GM21529 (cell line): ENCODE results near the gene GPBP1.
A peak's percentile ranks its signal among the peaks of the same experiment; 100 is the strongest.
"Not testable (repeated sequence)": the region's sequence is repeated elsewhere in the genome, so short reads cannot be mapped to it uniquely, and the experiment has no call there.

Experiments used
- ATAC-seq: cut with Tn5 transposase; IDR thresholded peaks from one replicate; pipeline ENCODE4 v1.9.1; 2021; ENCODE audit not compliant: unreplicated experiment

Gene GPBP1

DNA sequence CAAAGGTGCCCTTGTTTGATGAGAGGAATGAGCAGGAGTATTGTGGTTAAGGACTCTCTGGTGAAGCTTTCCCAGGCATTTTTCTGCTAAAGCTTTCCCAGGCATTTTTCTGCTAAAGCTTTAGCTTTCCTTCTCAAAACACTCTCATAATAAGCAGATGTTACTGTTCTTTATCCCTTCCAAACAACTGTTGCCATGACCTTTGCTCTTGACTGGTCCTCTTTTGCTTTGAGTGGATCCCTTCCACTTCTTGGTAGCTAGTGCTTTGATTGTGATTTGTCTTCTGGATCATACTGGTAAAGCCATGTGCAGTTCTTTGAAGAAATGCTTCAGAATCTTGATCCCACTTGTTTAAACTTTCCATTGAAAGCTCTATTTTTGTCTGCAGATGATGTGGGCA lies 85.8 kb downstream of the GPBP1 start:
- no peak for ATAC-seq

DNA sequence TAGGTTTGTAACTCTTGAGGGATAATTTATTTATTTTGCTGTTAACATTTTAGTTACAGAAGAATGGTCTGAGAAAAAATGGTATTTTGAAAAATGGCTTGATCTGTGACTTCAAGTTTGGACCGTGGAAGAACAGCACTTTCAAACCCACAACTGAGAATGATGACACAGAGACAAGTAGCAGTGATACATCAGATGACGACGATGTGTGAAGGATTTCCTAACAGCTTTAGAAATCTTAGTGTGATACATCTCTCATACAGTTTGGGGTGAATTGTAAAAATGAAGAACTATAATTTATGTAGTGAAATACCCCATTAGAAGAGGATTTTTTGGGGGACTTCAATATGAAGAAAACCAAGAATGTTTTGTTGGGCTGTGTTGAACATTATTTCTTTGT lies 88.7 kb downstream of the GPBP1 start:
- no peak for ATAC-seq

DNA sequence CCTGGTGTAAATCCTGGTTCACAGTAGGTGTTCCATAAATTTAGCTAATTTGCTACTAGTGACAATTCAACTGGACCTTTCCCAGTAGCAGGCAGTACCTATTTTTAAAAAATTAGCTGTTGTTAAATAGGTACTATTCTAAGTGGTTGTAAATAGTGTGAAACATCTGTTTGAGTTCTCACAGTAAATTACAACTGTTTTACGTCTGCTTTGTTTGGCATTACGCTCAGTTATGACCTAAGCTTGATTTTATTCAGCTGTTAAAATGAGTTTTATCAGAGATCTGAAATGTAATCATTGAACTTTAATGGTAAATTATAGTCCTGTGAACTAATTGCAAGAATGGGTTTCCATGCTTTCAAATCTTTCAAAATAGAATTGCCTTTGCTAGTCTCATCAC lies 93.9 kb downstream of the GPBP1 start:
- no peak for ATAC-seq

DNA sequence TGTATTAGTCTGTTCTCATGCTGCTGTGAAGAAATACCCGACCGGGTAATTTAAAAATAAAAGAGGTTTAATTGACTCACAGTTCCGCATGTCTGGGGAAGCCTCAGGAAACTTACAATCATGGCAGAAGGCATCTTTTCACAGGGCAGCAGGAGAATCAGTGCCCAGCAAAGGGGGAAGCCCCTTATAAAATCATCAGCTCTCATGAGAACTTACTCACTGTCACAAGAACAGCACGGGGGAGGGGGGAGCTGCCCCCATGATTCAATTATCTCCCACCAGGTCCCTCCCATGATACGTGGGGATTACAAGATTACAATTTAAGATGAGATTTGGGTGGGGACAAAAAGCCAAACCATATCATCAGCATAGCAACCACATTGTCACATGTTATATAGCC lies 102.5 kb downstream of the GPBP1 start:
- no peak for ATAC-seq

DNA sequence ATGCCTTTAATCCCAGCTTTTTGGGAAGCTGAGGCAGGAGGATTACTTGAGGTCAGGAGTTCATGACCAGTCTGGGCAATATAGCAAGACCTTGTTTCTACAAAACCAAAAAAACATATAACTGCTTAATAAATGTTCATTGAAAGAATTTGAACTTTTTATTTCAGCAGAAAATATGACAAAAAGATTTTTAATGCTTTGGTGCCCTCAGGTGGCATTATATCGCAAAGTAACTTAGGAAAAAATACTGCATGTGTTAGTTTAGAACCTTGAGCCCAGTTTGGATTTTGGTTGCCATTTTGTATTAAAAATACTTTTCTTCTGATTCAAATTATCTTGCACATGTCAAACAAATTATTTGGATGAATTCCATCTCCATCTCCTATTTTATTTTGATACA lies 103.2 kb downstream of the GPBP1 start:
- no peak for ATAC-seq

DNA sequence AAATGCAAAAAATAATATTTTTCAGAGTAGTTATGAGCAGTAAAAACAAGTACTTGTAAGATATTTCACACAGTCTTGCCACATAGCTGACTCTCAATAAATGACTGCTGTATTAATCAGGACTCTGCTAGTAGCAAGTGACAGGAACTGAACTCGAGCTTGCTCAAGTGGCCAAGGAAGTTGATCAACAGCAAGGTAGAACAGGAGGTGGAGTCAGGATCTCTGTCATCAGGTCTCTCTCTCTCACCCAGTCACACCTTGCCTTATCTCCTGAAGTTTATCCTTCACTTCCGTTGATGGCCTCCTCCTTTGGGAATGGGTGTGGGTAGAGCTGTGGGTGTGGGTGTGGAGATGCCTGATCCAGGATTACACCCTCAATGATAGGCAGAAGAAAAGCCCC lies 107.0 kb downstream of the GPBP1 start:
- ATAC-seq, result no peak

DNA sequence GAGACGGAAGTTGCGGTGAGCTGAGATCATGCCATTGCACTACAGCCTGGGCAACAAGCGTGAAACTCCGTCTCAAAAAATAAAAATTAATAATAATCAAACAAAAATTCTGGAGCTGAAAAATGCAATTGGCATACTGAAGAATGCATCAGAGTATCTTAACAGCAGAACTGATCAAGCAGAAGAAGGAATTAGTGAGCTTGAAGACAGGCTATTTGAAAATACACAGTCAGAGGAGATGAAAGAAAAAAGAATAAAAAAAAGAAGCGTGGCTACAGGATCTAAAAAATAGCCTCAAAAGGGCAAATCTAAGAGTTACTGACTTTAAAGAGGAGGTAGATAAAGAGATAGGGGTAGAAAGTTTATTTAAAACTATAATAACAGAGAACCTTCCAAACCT lies 111.2 kb downstream of the GPBP1 start:
- ATAC-seq, result not testable (repeated sequence)

DNA sequence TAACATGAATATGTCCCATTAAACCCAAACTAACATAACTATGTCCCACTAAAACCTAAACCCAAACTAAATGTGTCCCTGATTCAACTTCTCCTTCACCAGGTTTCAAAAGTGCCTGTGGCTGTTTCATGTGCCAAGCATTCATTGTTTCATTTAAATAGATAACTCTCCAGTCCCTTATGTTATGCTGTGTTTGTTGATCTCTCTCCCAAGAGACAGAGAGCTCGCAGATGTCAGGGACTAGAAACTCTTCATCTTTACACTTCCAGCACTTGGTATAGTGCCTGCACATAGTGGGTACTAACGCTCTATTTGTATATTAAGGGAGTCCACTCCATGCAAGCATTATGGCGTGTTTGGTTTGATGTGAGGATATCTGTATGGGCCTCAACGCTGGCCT lies 118.0 kb downstream of the GPBP1 start:
- ATAC-seq, result no peak

DNA sequence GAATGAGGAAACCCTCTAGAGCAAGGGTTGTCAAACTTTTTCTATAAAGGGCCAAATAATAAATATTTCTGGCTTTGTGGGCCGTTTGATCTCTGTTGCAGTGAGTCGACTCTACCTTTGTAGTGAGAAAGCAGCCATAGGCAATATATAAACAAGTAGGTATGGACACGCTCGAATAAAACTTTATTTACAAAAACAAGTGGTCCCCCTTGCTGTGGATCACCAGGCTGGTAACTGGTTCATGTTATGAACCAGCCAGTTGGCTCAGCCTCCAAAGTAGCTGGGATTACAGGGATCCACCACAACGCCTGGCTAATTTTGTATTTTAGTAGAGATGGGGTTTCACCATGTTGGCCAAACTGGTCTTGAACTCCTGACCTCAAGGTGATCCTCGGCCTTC lies 118.5 kb downstream of the GPBP1 start:
- ATAC-seq, result no peak

DNA sequence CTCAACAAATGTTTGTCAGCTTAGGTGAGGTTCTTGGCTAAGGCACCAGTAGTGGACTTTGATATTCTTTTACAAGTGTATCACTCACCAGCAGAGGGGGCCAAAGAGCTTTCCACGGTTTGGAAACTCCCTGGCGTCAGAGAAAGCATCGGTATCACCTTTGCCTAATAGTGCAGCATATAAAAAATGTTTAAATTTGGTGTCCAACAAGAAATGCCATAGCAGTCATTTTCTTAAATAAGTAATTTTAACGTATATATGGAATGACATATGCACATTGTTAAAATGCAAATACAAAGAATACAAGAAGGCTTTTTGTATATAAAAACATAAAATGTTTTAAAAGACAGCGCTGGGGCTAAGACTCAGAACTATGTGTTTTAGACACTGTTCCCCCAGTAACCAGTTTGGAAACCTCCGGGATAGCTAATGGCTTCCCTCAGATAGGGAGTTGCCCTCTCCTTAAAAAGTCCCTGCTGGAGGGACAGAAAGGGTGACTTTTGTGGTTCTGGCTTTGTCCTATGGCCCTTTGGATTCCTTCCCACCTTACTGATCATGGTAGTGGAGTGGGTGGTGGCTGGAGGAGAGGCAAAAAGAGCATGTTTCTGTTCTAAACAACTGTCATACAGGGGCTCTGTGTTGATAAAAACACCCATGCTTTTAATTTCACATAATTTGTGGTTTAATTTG lies 124.6 kb downstream of the GPBP1 start:
- ATAC-seq, result peak; percentile 77

DNA sequence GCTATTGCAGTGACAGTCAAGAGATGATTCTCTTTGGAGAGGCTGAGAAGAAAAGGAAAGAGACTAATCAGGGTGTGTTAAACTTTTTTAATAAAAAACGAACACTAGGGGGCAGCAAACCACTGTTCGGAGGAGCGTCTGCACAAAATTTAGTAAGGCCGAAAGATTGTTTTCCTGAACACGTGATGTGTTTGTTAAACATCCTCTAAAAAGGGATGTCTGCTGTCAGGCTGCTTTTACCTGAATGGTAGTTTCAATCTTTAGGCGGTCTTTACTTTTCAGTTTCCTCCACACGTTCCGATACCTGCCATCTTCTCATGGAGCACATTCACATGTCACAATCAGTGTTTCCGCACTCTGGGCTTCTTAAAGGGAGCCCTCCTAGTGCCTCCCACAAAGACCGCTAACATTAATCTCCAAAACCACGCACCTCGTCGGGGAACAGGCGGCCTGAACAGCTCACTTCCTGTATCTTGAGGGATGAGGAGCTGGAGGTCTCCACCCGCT lies 125.2 kb downstream of the GPBP1 start:
- ATAC-seq, result peak; percentile 40

DNA sequence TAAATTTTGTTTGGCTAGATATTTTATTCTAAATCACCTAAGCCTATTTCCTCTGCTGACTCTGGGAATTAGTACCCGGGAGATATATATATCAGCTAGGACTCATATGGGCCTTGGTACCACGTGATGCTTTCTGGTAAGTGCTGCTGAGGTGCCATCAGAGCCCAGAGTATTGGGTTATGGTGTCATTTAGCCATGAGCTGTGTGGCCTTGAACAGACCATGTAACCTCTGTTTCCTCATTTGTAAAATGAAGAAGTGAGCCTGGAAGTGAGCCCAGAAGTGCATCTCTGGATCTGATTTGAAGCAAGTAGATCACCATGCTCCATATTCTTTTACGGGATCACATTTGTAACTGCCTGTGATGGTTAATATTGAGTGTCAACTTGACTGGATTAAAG lies 126.1 kb downstream of the GPBP1 start:
- no peak for ATAC-seq

DNA sequence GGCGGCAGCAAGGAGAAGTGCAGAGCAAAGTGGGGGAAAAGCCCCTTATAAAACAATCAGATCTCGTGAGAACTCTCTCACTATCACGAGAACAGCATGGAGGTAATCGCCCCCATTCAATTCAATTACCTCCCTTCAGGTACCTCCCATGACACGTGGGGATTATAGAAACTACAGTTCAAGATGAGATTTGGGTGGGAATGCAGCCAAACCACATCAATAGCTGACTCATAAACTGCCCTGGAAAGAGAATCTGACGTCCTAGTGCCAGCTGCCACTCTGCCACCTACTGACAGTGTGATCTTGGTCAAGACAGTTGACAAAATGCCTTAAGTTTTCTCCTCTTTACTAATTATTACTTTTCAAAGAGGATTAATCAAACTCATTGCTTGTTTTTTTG lies 128.3 kb downstream of the GPBP1 start:
- ATAC-seq, result peak; percentile 44

DNA sequence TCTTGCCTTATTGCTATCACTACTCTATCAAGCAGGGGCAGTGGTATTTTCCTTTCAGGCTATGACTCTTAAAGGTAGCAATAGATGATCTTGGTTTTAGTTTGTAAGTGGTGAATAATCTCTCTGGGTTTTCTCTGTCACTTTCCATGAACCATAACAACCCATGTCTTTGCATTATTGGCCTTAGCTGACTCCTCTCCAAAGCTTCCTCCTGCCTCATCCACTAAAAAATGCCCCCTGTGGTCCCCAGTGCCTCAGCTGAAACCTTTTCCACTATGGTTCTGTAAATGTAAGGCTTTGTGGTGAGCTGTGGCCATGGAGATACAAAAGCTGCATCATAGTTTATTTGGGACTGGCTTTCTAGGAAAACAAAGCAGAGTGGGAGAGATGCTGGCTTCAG lies 128.8 kb downstream of the GPBP1 start:
- ATAC-seq, result no peak

DNA sequence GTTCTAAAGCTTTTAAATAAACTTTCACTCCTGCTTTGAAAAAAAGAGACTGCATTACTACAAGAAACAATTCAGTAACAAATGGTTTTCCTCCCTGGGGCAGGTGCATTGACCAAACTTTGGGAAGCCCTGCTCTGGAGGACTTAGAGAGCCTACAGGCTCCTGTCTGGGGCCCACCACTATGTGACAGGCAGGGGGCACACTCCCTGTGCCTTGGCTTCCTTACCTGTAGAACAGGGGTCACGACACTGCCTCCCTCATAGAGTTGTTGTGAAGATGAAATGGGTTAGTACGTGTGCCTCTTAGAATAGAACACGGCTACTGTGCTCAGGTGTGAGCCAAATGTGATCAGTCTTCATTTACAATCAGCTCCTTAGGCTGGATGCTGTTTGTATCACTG lies 130.1 kb downstream of the GPBP1 start:
- no peak for ATAC-seq

DNA sequence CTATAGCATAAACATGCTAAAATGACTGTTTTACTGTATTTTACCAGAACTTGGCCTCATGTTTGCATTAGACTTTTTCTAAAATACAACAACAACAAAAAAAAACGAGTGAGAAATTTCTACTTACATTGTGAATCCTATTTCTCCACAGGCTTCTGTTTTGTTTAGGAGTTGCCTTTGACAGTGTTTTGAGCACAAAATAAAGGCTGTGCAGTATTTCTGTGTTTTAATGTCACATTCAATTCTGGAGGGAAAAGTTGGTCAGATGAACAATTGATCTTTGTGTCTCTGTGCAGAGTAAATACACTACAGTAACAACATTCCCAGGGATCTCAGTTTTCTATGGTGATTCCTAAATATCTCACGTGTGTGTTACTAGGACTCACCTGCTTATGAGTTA lies 131.1 kb downstream of the GPBP1 start:
- no peak for ATAC-seq

DNA sequence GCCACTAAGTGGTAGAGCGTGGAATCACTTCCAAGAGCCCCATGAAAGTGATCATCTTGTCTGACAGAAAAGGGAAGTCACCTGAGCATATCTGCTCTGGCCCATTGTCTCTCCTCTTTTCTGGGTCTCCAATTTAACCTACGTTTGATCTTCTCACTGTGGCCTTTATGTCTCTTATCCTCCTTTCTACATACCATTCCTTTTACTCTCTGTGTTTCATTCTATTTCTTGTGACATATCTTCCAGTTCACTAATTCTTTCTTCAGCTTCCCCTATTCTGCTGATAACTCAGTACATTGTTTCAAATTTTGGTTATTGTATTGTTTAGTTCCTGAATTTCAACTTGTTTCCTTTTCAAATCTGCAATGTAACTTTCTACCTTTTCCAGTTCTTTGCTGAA lies 132.5 kb downstream of the GPBP1 start:
- ATAC-seq, result no peak

DNA sequence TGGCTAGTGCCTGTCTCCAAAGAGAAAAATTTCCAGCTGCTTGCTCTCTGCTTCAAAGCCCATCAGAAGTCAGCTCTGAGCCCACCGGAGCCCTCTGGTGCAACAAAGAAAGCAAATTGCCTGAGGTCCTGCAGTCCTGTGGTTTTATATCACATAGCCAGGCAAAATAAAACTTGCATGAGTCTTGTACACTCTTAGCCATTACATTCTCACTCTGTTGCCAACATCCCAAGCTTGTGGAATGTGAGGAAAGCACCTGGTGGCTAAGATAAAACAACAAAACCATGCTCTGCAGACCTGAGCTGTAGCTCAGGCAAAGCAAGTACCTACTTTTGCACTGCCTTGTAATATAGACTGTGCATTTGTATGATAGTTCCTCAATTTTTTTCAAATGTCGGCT lies 133.7 kb downstream of the GPBP1 start:
- ATAC-seq, result no peak

DNA sequence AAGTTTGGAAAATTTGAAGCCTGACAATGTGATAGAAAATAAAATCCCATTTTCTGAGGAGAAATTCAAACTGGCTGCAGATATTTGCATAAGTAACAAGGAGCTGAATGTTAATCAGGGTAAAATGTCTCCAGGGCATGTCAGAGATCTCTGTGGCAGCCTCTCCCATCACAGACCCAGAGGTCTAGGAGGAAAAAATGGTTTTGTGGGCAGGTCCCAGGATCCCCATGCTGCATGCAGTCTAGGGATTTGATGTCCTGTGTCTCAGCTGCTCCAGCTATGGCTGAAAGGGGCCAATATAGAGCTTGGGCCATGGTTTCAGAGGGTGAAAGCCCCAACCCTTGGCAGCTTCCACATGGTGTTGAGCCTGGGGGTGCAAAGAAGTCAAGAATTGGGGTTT lies 135.2 kb downstream of the GPBP1 start:
- not testable (repeated sequence) for ATAC-seq

DNA sequence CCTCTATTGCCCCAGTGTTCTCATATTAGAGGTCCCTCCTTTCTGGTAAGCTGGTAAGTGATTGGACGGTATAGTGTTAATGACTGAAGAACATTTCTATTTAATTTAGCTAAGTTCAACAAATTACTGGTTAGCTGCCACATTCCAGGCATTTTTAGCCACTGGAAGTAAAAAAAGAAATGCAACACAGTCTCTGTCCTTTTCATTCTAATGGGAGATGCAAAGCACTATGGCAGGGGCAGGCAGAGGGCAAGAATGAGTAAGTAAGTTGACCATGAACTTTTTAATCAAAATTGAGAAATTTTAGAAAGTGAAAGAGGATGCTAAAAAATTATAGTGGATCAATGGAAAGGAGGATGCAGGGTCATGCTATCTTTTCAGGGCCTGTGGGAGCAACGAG lies 137.4 kb downstream of the GPBP1 start:
- no peak for ATAC-seq

DNA sequence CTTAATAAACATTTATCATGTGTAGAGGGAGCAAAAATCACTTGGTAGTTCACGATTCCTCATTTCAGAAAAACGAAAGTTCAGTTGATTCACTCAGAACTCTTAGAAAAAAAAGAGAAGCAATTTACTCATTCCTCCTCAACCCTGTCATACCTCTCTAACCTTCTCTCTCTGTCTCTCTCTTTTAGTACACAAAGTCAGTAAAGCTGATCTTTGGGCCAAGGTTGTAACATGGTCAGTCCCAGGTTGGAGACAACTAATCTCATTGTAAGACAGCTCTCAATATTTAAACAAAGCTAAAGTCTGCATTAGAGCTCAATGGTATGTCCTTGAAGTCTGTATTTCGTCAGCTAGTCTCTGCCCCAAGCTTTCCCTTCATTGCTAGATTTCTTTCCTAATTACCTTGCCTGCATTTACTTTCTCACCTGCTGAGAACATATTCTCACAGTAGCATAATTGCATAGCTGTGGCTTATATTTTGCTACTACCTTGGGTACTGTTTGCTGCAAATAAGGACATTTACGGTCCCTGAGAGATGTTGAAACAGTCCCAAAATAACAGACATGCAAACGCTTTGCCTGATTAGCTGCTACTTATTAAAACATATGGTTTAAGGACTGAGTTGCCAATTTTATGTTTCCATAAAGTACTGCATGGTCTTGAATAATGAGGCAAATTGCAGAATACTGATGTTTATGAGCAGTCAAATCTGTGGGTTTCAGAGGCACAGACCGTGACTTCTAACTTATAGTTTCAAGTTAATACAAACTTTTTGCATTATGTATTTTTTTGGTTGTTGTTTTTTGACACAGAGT lies 138.3 kb downstream of the GPBP1 start:
- ATAC-seq, result no peak

DNA sequence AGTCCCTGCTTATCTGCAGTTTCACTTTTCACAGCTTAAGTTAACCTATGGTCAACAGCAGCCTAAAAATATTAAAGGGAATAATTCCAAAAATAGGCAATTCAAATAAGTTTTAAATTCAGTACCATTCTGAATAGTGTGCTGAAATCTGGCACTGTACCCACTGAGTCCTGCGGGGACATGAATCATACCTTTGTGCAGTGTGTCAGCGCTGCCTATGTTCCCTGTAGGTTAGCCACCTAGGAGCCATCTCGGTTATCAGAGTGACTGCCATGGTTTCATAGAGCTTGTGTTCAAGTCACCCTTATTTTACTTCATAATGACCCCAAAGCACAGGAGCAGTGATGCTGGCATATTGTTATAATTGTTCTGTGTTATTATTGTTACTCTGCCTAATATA lies 139.9 kb downstream of the GPBP1 start:
- no peak for ATAC-seq
